D341Med (cell line): ENCODE measurements around the gene PANX1.

Experiments used
- DNase-seq: peaks from one replicate; pipeline ENCODE4 v3.0.0; 2012; ENCODE audit warnings: low spot score

Gene PANX1

DNA sequence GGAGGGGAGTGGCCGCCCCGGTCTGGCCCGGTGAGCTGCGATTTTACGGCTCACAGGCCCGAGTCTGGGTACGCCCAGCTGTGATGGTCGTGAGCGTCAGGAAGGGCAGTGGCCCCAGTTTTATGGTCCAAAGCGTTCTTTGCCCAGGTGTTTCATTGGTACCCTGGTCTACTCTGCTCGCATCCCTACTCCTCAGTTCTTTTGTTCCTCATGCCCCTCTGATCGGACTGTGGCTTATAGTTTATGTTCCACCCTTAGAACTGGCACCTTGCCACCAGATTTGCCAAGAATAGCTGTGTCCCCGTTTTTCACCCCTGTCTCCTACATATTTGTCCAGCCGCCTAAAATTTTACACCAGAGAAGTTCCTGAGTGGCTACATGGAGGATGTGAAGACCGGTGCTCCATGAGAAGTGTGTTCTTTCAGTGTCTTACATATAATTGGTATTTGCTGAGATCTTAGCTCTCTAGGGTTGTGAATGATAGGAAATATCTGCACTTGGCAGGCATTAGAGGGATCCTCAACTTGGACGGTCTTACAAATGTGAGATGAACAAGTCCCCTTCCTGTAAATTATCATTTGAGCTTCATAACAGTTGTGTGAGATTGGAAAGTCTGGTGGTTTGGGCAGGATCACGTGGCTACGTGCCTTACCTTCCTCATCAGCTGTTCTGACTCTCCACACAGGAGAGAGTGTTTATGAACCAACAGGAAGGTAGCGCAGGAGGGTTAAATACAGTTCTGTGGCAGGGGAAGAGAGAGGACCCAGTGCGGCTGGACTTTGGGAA is 1.1 kb downstream of the PANX1 start:
- DNase-seq = no peak

DNA sequence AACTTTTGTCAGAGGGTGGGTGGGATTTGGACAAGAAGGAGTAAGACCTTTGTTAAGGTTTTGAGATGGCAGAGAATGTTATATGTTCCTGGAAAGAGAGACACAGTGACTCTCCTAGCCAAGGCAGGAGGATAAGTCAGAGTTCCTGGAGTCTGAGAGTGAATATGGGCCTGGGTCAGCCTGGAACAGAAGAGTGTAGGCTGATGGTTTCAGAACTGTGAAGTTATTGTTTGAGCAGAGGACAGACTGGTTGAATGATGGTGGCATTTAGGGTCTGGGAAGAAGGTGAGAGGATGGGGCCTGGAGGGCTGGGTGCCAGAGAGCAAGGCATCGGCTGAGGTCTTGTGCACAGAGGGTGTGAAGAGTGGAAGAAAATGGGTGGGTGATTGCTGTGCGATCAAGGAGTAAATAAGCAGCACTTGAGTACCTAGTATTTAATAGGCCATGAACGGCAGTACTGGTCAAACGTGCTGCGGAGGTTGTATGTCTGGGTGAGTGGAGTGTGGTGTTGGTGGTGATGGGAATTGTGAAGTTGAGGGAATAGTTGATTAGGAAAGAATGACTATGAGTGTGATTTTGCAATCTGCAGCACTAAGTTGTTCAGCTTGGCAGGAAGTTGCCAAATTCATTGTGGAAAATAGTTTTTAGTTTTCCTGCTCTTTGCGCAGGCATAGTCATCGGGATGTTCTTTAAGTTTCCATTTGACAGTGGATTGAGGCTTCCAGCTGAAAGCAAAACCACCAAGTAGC is 1.8 kb downstream of the PANX1 start:
- DNase-seq = no peak

DNA sequence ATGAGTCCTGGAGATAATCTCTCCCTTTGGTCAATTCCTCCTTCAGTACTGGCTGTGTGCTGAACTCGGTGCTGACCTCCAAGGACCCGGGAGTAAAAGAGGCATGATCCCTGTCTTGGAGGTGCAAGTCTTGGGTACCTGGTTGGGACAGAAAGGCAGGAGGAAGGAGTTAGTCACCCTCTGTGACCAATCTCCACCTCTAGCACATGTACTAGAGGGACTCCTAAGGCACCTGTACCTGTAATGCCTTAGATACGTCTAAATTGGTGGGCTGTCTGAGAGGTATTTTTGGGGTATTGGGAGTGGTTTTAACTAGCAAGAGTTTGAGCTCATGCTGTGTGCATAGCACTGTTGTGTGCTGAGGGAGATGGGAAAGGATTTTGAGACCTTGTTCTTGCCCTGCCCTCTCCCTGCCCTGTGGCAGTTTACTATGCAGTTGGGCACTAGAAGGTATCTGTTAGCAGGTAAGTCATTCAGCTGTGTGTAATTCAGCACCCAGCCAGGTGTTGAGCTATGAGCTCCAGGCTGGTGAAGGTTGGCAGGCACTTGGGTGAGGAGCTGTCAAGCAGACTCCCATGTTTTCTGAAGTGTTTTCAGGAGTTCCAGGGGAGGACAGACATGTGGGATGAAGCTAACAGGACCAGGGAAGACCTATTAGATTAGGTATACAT is 2.5 kb downstream of the PANX1 start:
- no peak for DNase-seq

DNA sequence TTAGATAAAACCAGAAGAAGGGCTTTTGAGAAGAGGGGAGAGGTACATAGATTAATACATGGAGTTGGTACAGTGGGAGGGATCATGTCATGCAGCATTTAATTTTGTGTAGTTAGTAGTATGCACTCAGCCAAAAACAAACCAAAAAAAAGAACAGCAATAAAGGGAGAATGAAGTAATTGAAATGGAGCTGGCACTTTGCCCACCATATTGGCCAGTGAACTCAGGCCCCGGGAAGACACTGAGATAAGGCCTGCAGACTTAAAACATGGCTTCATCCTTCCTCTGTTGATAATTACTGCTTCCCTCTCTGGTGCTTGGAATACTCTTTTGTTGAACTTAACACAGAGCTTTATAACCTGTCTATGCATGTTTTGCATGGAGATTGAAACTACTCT is 3.1 kb downstream of the PANX1 start:
- no peak for DNase-seq

DNA sequence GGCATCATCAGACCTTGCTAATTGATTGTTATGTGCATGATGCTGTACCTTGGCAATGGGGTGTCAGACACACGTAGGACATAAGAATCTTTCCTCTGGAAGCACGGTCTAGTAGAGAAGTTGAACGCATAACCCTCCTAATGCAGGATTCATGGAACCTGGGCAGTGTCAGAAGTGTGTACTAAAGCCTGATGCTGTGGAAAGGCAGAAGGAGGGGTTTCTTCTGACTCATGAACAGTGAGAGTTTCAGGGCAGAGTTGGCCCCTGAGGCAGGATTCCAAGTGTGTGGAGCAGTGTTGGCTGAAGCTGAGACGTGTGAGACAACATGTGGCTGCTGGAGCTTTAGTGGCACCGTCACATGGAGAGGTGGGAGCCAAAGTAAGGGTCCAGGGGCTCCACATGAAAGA is 3.5 kb downstream of the PANX1 start:
- no peak for DNase-seq

DNA sequence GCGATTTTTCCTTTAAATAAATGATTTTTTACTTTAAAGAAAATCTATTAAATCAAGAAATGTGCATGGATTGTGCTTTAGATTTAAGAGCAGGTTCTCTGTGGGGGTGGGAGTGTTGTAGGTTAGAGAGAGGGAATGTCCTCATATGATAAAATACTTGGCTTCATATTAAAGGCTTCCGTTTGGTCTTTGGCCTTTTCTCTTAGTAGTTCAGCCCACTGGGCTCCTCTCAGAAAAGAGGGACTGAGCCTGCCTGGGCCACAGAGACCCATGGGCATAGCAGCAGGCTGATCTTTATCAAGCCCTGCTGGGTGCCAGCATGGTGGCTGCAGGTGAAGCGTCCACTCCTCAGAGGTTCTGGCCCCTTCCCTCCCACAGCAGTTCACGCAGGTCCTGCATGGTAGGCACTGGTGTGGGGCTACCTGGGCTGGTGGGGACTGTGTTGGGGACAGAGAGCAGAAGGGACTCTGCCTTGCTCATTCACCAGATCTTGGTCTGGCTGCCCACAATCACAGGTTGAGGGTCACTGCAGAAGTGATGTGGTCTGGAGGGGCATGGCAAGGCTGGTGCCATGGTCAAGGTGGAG is 4.3 kb downstream of the PANX1 start:
- no peak for DNase-seq

DNA sequence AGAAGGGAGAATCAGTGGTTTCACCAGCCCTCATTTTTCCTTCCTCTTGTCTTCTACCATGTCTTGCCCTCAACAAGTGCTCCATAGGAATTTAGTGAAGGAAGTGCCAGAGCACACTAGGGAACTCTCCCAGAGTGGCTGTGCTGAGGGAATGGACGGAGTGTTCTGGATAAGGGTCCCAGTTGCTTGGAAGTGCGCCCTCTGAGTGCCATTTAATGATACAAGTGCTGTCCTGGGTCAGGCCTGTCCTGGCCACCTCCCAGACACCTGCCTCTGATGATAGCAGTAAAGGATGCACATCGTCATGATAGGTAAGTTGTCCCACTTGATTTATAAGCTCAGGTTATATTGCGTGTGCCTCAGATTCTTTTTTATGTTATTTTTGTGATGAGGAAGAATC is 5.1 kb downstream of the PANX1 start:
- DNase-seq = no peak

DNA sequence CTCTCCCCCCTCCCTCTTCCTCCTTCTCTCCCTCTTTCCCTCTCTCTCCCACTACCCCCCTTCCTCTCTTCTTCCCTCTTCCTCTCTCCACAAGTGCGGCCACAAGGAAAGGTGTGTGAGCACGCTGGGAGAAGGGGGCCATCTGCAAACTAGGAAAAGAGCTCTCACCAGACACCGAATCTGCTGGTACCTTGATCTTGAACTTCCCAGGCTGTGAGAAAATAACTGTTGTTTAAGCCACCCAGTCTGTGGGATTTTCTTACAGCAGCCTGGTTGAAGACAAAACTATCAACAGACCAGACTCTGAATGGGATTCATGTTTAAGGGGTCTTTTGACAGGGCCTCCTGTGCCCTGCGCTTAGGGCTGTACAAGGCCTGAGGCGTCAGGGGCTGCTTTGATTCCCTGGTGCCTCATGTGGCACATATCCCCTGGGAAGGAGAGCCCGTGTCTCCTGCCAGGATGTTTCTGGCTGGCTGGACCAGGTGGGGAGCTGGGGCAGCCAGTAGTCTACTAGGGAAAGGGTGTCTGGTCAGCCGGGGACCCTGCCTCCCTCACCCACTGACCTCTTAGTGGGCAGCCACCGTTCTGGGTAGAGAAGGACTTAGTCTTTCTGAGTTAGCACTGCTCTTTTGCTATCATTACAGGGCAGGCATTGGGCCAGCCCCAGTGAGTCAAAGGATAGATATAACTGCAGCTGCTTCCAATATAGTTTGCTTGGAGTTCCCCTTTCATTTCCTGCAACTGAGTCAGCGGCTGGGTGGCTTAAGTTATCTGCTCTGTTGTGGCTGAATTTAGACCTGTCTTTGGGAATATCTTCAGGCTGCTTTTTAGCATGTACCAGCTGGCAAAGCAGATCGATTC is 6.2 kb downstream of the PANX1 start:
- peak; percentile 39 for DNase-seq

DNA sequence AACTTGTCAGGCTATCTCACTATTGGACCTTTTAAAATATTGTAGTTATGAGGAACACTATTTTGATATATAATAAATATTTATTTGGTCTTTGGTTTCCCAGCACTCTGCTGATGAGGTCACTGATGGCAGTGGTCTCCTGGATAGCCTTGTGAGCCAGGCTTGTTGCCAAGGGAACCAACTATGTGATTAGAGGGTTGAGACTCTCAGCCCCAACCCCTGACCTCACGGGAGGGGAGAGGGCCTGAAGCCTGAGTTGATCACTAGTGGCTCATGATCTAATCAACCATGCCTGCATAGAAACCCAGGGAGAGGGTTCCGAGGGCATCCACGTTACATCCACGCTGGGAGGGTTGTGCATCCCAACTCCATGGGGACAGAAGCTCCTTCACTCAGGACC is 10.8 kb downstream of the PANX1 start:
- no peak for DNase-seq

DNA sequence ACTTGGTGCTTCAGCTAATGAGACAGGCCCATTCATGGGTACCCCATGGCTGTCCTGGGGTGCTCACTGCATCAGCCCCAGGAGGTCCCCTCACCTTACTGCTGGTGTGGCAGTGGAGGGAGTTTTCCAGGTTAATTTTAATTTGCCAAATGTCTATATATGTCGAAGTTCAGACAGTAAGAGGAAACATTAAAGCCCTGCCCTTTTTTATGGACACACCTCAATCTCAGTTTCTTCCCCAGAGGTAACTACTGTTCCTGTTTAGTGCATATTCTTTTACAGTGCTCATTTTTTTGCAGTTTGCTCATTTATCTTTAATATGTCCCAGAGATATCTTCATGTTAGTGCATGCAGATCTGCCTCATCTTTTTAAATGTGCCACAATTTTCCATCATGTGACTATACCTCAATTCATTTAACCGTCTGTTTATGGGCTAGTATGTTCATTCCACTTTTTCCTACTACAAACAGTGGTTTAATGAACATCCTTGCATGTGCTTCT is 11.6 kb downstream of the PANX1 start:
- DNase-seq = no peak

DNA sequence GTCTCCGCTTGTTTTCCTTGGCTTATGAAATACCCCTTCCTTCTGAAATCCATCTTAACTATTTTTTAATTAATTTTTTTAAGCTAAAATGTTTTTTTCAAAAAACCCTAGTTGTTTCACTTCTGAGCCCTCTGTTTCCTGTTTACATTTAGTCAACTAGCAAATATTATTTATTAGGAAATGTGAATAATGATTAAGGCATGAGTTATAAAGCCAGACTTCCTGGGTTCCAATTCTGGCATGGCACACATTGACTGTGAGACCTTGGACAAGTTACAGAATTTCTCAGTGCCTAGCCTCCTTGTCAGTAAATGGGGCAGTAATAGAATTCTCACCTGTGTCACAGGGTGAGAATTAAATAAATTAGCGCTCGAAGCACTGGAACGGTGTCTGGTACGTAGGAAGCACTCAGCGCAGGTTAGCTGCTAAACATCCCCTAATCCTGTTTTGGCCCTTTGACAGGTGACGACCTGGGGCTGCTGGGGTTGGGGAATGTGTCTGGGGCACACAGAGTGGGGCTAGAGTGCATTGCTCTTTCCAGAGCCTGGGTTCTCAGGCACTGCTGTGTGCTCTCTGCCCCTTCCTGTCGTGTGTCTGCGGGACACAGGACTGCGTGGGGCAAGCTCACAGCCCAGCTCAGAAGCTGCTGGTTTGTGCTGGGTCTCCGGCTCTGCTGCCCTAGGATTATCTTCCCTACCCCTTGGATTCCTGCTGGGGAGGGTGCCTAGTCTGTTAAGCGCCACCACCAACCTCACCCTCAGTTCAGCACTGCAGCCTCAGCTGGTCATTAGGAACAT is 13.1 kb downstream of the PANX1 start:
- DNase-seq = no peak

DNA sequence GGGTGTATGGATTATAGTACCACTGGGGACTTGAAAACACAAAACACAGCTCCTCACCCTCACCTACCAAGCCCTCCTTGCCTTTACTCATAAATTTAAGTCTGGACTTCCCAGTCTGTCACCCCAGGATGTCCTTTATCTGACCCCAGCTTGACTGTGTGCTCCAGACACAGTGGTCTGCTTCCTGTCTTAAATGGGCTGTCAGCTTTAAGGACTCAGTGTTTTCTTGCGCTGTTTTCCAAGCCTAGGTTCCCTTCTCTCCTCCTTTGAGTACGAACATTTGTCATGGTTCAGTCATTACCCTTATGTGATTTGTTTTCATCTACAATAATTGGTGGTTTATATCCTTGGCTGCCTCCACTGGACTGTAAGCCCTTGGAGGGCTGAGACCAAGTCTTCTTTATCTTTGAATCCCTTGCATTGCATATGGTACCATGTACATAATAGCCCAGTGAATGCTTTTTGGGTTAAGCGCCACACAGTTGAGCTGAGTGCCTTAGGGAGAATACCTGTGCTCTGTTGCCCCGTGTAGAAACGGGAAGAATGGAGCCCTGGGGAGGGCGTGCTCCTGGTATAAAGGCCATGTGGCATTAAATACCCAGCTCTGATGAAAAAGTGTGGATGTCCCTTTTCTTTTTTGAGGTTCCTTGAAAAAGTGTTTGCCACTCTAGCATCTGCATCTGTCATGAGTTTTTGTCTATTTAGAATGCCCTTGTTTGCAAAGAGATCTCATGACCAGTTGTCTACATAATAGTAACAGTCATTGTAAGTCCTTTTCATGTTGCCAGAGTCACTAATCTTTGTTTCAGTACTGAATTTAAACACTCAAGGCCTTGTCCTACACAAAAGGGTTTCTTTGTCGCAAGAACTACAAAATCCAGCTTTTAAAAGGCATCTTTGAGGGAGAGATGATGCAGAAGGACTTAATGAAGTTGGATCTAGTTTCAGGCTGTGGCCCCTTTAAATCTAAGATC is 14.0 kb downstream of the PANX1 start:
- DNase-seq = no peak

DNA sequence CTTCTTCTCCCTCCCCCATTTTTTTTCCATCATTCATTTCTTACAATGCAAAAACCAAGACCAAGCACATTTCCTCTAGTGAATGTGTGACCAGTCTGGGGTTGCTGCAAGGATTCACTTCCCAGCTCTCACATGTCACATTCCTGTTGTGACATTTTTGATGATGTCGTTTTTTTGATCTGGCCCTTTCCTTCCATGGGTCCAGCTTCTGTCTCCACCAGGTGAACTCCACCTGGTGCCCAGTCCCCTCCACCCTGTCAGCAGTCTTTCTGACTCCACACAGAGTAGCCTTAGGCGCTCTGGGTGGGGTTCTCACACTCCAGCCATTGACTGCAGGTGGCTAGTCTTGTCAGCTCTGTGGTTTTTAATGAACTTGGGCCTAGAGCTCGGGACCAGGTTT is 15.6 kb downstream of the PANX1 start:
- no peak for DNase-seq

DNA sequence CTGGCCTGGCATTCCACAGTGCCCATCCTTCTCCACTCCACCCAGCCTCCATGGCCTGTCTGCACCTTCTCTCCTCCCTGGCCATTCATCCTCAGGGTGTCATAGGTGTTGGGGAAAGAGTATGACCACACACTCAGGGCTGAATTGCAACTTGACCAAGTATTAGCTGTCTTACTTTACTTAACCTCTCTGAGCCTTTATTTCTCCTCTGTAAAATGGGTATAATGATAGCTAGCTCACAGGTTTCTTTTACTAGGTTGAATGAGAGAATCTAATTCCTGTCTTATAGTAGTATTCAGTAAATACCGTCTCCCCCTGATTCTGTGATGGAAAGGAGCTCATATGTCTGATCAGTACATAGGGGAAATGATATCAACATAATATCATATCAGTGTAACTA is 16.0 kb downstream of the PANX1 start:
- DNase-seq = no peak

DNA sequence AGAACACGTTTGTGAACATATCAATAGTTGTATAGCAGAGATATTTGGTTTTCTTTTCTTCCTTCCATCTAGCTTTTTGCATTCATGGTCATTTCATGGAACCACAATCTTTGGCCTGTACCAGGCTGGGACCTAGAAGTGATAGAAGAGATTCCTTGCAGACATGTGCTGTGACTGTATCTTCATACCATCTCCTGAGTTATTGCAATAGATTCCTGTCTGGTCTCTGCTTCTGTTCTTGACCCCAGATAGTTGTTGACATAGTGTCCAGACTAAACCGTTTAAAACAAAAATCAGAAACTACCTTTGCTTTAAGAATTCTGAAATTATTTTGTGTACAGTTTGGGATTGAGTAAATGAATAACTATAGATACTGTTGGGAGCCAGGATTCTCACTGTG is 16.8 kb downstream of the PANX1 start:
- no peak for DNase-seq

DNA sequence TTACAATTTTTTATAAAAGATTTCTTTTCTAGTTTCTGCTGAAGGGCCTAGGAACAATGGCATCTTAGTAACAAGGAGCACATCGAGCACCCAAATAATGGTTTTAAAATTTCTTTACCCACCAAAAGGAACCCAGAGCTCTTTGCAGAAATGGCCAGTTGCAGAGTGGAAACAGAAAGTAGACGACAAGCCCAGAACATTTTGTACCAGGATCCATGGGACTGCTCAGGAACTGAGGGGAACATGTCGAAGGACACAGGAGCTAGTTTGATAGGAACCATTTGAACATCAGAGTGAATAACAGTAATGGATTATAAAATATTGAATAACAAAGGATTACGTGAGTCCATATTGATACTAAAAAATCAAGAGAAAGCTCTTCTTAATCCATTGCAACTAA is 17.3 kb downstream of the PANX1 start:
- DNase-seq = no peak

DNA sequence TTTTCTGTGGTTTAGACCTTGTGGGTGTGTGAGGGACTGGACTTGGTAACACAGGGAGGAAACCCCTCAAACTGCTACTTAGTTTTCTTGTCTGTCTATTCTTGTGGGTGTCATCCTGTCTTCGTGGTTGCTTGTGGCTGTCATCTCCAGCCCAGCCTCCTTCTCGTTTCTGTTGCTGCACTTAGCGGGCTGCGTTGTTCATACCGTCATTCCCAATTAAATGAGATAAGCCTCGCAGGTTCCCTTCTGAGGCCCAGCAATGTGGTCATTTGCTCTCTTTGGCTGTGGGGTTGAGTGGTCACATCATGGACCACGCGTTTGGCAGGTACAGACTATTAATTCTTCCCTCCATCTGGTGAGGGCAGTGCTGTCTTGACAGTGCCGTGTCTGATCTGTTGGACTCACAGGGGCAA is 18.8 kb downstream of the PANX1 start:
- DNase-seq = no peak

DNA sequence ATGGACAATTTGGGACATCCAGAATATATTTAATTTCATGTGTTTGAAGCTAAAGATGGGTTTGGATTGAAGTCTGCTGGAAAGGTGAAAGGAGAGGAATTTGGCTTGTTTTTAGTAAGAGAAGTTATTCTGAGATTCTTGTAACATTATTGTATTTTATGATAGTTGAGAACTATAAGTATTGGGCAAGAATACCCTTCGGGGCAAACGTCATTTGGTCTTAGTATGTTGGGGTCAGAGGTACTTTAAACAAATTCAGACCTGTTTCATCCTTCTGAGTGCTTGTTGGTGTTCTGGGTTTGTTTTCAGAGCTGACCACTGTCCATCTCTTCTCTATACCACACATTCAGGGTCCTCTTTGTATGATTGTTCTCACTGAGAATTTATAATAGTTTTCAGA is 19.5 kb downstream of the PANX1 start:
- DNase-seq = no peak

DNA sequence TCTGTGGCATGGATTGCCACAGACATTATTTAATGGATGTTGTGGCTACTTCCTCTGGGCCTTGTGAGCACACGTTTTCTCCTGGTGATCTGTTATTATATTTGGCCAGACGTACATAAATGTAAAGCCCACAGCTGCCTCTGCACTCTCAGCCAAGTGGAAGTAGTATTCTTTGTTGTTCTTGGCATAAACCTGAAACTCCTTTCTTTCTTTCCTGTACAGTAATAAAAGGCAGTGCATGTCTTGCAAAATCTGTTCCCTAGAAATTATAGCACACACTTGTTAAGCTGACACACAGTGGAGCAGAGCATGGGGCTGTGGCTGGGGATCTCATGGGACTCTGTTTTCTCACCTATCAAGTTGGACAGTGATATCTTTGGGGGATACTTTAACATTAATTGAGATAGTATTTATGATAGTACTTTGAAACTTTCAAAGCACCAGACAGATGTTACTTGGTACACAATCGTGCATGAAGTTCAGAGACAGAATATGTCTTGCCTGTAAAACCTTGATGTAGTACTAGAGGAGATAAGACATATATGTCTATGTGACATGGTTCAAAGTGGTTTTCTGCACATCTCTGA is 20.9 kb downstream of the PANX1 start:
- no peak for DNase-seq
